Measurements from ENCODE around the gene ISG20L2.

Gene ISG20L2

DNA sequence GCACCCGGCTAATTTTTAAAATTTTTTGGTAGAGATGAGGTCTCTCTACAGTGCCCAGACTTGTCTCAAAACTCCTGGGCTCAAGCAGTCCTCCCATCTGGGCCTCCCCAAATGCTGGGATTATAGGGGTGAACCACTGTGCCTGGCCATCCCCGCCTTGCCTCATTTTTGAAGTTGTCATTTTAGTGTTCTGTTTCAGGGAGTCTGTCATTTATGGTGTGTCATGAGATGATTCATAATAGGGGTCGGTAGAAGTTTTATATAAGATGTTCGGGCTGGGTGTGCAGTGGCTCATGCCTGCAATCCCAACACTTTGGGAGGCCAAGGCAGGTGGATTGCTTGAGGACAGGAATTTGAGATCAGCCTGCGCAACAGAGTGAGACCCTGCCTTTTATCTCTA is 47.2 kb upstream of the ISG20L2 start:
- Histone ChIP-seq H4K20me1 (ENCODE audit: insufficient read depth, low read length) (no peaks in the 10 kb centered on the region), H3K9ac (ENCODE audit: low read length) (no peak overlapping the region), H3K4me3 (ENCODE audit: low read depth, low read length, poor library complexity, severe bottlenecking) (no peak overlapping the region)

DNA sequence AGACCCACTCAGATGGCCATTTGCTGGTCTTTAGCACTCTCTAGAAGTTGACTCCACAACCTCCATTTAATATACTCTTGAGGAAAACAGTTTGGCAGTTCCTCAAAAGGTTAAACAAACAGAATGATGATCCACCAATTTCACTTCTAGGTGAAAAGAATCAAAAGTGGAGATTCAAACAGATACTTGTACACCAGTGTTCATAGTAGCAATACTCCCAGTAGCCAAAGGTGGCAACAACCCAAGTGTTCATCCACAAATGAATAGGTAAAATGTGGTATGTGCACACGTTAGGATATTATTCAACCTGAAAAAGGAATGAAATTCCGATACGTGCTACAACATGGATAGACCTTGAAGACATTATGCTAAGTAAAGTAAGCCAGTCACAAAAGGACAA is 45.0 kb upstream of the ISG20L2 start:
- Histone ChIP-seq H2AFZ (ENCODE audit: low read length) (no peak overlapping the region), H3K79me2 (ENCODE audit: insufficient read depth, low read length) (peaks cover 86% of the 10 kb centered on the region), H3K27ac (ENCODE audit: low read depth, low read length, poor library complexity, severe bottlenecking) (no peak overlapping the region), H3K9me3 (ENCODE audit: low read length) (no peaks in the 10 kb centered on the region), H3K9ac (ENCODE audit: low read length) (no peak overlapping the region), H3K27me3 (ENCODE audit: insufficient read depth, low read length) (no peaks in the 10 kb centered on the region), H4K20me1 (ENCODE audit: insufficient read depth, low read length) (no peaks in the 10 kb centered on the region), H3K4me1 (ENCODE audit: insufficient read depth, low read length, severe bottlenecking) (peaks cover 34% of the 10 kb centered on the region), H3K4me2 (ENCODE audit: low read length) (no peak overlapping the region), H3K36me3 (ENCODE audit: insufficient read depth, low read length) (peaks cover 39% of the 10 kb centered on the region), H3K9me2 (ENCODE audit: low read depth, low read length) (no peaks in the 10 kb centered on the region), H3K4me3 (ENCODE audit: low read depth, low read length, poor library complexity, severe bottlenecking) (no peak overlapping the region), H3F3A (ENCODE audit: insufficient read depth, low read length) (no peaks in the 10 kb centered on the region)
- TF ChIP-seq EZH2 (IDR thresholded peaks at IDR 0.05; ENCODE audit: borderline replicate concordance, low read length) (no peak), CTCF (IDR thresholded peaks at IDR 0.05; ENCODE audit: low read length) (no peak; the same call in 1 of the 2 replicates)

More for the DNA sequence above, 47.2 kb upstream of the ISG20L2 start:
- no peaks in the 10 kb centered on the region for H3K9me2 ChIP-seq (ENCODE audit: low read depth, low read length)
- H3K9me3 ChIP-seq (ENCODE audit: low read length), result no peaks in the 10 kb centered on the region
- peaks cover 20% of the 10 kb centered on the region for H3K4me1 ChIP-seq (ENCODE audit: insufficient read depth, low read length, severe bottlenecking)
- no peaks in the 10 kb centered on the region for H3K27me3 ChIP-seq (ENCODE audit: insufficient read depth, low read length)
- TF ChIP-seq CTCF (IDR thresholded peaks at IDR 0.05; ENCODE audit: low read length), result no peak
- no peak for TF ChIP-seq EZH2 (IDR thresholded peaks at IDR 0.05; ENCODE audit: borderline replicate concordance, low read length)
- H3K79me2 ChIP-seq (ENCODE audit: insufficient read depth, low read length), result peaks cover 77% of the 10 kb centered on the region
- no peak overlapping the region for H3K4me2 ChIP-seq (ENCODE audit: low read length)
- no peak overlapping the region for H2AFZ ChIP-seq (ENCODE audit: low read length)
- peaks cover 23% of the 10 kb centered on the region for H3K36me3 ChIP-seq (ENCODE audit: insufficient read depth, low read length)
- H3F3A ChIP-seq (ENCODE audit: insufficient read depth, low read length), result no peaks in the 10 kb centered on the region
- H3K27ac ChIP-seq (ENCODE audit: low read depth, low read length, poor library complexity, severe bottlenecking), result no peak overlapping the region

- TF ChIP-seq CTCF (IDR thresholded peaks at IDR 0.05; ENCODE audit: low read length) (no peak), EZH2 (IDR thresholded peaks at IDR 0.05; ENCODE audit: borderline replicate concordance, low read length) (no peak)
- H3F3A ChIP-seq (ENCODE audit: insufficient read depth, low read length), result no peaks in the 10 kb centered on the region
- H2AFZ ChIP-seq (ENCODE audit: low read length), result no peak overlapping the region
- peaks cover 40% of the 10 kb centered on the region for H3K36me3 ChIP-seq (ENCODE audit: insufficient read depth, low read length)
- H3K9ac ChIP-seq (ENCODE audit: low read length), result no peak overlapping the region
- H3K79me2 ChIP-seq (ENCODE audit: insufficient read depth, low read length), result peaks cover 86% of the 10 kb centered on the region
- H3K27ac ChIP-seq (ENCODE audit: low read depth, low read length, poor library complexity, severe bottlenecking), result no peak overlapping the region
- H3K4me3 ChIP-seq (ENCODE audit: low read depth, low read length, poor library complexity, severe bottlenecking), result no peak overlapping the region
- H3K4me1 ChIP-seq (ENCODE audit: insufficient read depth, low read length, severe bottlenecking), result peaks cover 39% of the 10 kb centered on the region
- no peak overlapping the region for H3K4me2 ChIP-seq (ENCODE audit: low read length)
- H3K27me3 ChIP-seq (ENCODE audit: insufficient read depth, low read length), result no peaks in the 10 kb centered on the region
- H3K9me2 ChIP-seq (ENCODE audit: low read depth, low read length), result no peaks in the 10 kb centered on the region
- H3K9me3 ChIP-seq (ENCODE audit: low read length), result no peaks in the 10 kb centered on the region
- H4K20me1 ChIP-seq (ENCODE audit: insufficient read depth, low read length), result no peaks in the 10 kb centered on the region
Measured at GRCh38 chr1:156772728-156773497, 44.3 kb upstream of the ISG20L2 start.

Measured in OCI-LY1 (cell line).